NT2/D1 (cell line): ENCODE results near the gene HSDL2.
"Not testable (repeated sequence)": the region's sequence is repeated elsewhere in the genome, so short reads cannot be mapped to it uniquely, and the experiment has no call there.

Experiments used
- DNase-seq: peaks from one replicate; pipeline ENCODE4 v3.0.0-alpha.2; 2011; ENCODE audit warnings: low read depth, low spot score
- H3K27me3 ChIP-seq: 2 replicates; pipeline ENCODE4 v1.6.0; 2011; ENCODE audit warnings: mild to moderate bottlenecking; ENCODE audit not compliant: insufficient read length, insufficient read depth
- H3K36me3 ChIP-seq: 2 replicates; pipeline ENCODE4 v1.6.1; 2011; ENCODE audit warnings: mild to moderate bottlenecking, low read length, mixed read lengths; ENCODE audit not compliant: insufficient read depth, insufficient read length
- H3K4me1 ChIP-seq: 2 replicates; pipeline ENCODE4 v1.5.1; 2011; ENCODE audit not compliant: insufficient read depth, insufficient read length
- H3K4me3 ChIP-seq: 2 replicates; pipeline ENCODE4 v1.5.1; 2011; ENCODE audit warnings: low read depth; ENCODE audit not compliant: insufficient read length
- H3K9ac ChIP-seq: 2 replicates; pipeline ENCODE4 v1.6.0; 2011; ENCODE audit warnings: low read depth; ENCODE audit not compliant: insufficient read length
- H3K9me3 ChIP-seq: 2 replicates; pipeline ENCODE4 v1.5.1; 2011; ENCODE audit warnings: mild to moderate bottlenecking, low read length; ENCODE audit not compliant: insufficient read depth
- SUZ12 ChIP-seq: IDR thresholded peaks from 2 replicates; pipeline ENCODE4 v1.6.1; 2011; ENCODE audit not compliant: insufficient read length, insufficient read depth; ENCODE audit errors: extremely low read depth
- YY1 ChIP-seq: IDR thresholded peaks from 2 replicates; pipeline ENCODE4 v1.6.1; 2011; ENCODE audit not compliant: insufficient read length, insufficient read depth
- ZNF274 ChIP-seq: IDR thresholded peaks from 2 replicates; pipeline ENCODE4 v1.6.1; 2011; ENCODE audit warnings: mild to moderate bottlenecking, low read depth, low read length

The HSDL2 gene

DNA sequence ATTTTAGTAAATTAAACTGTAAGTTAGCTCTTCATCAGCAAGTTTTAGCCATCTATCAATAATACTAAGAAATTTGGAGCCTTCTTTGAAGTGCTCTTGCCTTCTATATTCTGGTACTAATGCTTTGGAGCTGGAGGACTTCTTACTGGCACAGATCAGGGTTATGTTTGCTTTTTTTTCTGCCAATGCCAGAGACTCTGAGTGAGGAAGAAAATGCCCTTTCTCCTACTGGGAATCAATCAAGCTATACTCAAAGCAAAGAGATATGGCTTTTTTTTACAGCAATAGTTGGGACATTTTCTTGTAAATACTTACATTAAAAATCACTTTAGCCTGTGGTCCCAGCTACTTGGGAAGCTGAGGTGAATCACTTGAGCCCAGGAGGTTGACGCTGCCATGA lies 4.3 kb downstream of the HSDL2 start:
- no peak for DNase-seq
- Histone ChIP-seq H3K4me1 (no peaks in the 10 kb centered on the region), H3K9me3 (no peaks in the 10 kb centered on the region), H3K27me3 (no peaks in the 10 kb centered on the region), H3K4me3 (no peak overlapping the region), H3K36me3 (peaks cover 18% of the 10 kb centered on the region), H3K9ac (no peak overlapping the region)
- no peak for TF ChIP-seq YY1

DNA sequence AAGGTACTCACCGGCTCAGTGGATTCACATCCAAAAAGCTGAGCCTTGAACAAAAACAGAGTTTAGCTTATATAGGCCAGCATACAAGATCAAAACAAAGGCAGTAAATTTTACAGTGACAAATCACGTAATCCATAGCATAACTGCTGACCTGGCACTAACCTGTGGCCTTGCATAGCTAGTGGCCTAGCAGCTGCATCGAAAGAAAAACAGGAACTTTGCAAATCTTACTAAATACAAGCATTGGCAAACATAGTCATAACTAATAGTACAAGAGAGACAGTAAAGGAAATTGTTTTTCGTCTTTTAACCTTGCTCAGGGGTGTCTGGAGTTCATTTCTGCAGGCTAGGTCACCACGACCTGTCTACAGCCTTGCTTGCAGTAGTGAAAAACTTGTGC lies 4.8 kb downstream of the HSDL2 start:
- Histone ChIP-seq H3K36me3 (peaks cover 19% of the 10 kb centered on the region), H3K9ac (no peak overlapping the region), H3K9me3 (no peaks in the 10 kb centered on the region), H3K4me1 (no peaks in the 10 kb centered on the region), H3K27me3 (no peaks in the 10 kb centered on the region), H3K4me3 (no peak overlapping the region)
- DNase-seq = no peak
- TF ChIP-seq ZNF274 (no peak), SUZ12 (no peak), YY1 (no peak)

DNA sequence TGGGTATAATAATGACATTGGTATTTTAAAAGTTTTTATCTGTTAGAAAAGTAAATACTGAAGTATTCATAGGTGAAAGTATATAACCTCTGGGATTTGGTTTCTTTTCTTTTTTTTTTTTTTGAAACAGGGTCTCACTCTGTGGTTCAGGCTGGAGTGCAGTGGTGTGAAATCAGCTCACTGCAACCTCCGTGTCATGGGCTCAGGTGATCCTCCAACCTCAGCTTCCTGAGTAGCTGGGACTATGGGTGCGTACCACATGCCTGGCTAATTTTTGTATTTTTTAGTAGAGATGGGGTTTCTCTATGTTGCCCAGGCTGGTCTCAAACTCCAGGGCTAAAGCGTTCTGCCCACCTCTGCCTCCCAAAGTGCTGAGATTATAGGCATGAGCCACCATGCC lies 7.2 kb downstream of the HSDL2 start:
- TF ChIP-seq YY1 (no peak), SUZ12 (no peak)
- peaks cover 7% of the 10 kb centered on the region; the same call in 1 of the 2 replicates for H3K9me3 ChIP-seq
- no peak overlapping the region for H3K9ac ChIP-seq
- no peaks in the 10 kb centered on the region for H3K4me1 ChIP-seq
- no peak overlapping the region for H3K4me3 ChIP-seq
- no peak for DNase-seq
- H3K36me3 ChIP-seq = peaks cover 24% of the 10 kb centered on the region
- H3K27me3 ChIP-seq = no peaks in the 10 kb centered on the region

DNA sequence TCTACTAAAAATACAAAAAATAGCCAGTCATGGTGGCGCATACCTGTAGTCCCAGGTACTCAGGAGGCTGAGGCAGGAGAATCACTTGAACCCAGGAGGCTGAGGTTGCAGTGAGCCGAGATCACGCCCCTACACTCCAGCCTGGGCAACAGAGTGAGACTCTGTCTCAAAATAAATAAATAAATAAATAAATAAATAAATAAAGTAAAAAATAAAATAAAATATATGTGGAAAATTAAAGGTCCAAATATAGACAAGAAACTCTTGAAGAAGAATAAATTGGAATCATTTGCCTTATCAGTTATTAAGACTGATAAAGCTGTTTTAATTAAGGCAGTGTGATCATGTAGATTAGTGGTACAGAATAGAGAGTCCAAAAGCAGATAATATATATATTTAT lies 10.0 kb downstream of the HSDL2 start:
- peaks cover 22% of the 10 kb centered on the region for H3K36me3 ChIP-seq
- H3K27me3 ChIP-seq, DNase-seq, H3K4me1 ChIP-seq, H3K4me3 ChIP-seq, H3K9ac ChIP-seq: not testable (repeated sequence)
- peaks cover 11% of the 10 kb centered on the region; the same call in 1 of the 2 replicates for H3K9me3 ChIP-seq

DNA sequence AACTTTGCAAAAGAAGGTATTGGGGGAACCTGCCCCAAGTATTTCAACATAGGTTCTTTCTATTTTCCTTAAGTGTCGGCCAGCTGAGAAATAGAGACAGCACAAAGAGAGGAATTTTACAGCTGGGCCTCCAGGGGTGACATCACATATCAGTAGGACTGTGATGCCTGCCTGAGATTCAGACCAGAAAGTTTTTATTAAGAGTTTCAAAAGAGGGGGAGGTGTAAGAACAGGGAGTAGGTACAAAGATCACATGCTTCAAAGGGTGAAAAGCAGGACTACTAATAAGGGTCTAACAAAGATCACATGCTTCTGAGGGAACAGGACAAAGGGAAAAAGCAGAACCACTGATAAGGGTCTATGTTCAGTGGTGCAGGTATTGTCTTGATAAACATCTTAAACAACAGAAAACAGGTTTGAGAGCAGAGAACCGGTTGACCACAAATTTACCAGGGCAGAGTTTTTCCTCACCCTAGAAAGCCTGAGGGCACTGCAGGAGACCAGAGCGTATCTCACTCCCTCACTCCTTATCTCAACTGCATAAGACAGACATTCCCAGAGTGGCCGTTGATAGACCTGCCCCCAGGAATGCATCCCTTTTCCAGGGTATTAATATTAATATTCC lies 12.1 kb downstream of the HSDL2 start:
- DNase-seq, H3K4me3 ChIP-seq, H3K4me1 ChIP-seq, H3K27me3 ChIP-seq, H3K9ac ChIP-seq: not testable (repeated sequence)
- H3K9me3 ChIP-seq = peaks cover 11% of the 10 kb centered on the region; the same call in 1 of the 2 replicates
- peaks cover 25% of the 10 kb centered on the region for H3K36me3 ChIP-seq

DNA sequence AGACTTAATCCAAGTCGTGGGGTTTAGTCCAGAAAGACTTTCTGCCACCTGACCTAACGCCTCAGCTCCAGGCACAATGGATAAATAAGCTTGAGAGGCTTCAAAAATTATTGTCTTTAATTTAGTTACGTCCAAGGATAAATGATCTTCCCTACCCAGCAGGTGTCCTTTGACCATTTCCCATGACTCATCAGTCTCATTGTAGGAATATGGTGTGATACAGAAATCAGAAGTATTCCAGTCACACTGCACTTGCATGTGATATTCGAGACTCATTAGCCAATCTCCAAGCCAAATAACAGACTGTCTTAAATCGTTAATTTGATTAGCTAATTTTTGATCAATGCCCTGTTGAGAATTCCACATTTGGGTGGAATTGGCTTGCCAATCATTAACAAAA lies 13.2 kb downstream of the HSDL2 start:
- not testable (repeated sequence) for H3K4me3 ChIP-seq, DNase-seq, H3K4me1 ChIP-seq, H3K27me3 ChIP-seq, H3K9ac ChIP-seq
- peaks cover 22% of the 10 kb centered on the region for H3K36me3 ChIP-seq
- peaks cover 12% of the 10 kb centered on the region; the same call in 1 of the 2 replicates for H3K9me3 ChIP-seq

DNA sequence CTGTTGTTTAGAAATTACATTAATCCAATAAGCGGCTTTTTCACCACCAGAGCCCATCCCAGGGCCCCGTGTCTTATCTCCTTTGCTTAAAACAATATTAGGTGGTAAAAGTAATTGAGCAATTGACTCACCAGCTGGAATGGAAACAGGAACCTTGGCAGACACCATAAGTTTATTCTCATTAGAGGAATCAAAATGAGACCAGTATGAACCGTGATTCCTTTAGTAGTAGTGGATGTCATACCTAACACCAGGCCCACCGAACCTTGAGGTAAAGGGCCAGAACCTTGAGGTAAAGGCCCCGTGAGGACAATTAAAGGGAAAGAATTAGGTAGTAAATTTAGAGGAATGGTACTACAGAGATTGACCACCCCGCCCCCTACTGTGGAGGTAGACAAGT lies 16.5 kb downstream of the HSDL2 start:
- Histone ChIP-seq H3K36me3 (peaks cover 15% of the 10 kb centered on the region), H3K9me3 (peaks cover 29% of the 10 kb centered on the region), H3K4me1 (no peaks in the 10 kb centered on the region), H3K9ac (no peak overlapping the region), H3K4me3 (no peak overlapping the region), H3K27me3 (no peaks in the 10 kb centered on the region)
- no peak for TF ChIP-seq ZNF274
- TF ChIP-seq YY1 = no peak
- no peak for TF ChIP-seq SUZ12
- DNase-seq = no peak

DNA sequence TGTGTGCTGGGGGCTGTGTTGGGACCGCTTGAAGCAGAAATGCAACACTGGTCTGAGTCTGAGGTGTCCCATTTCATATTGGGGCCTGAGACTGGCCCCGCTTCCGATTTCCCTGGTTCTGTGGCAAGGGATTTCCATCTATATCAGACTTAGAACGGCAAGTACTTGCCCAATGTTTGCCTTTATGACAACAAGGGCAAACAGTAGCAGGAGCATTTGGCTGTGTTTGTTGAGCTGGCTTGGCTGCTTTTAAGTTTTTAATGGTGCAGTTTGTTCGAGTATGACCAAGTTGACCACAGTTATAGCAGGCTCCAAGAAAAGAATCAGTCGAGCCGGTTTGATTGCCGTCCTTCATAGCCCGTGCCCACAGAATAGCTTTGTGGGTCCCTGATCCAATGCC lies 17.0 kb downstream of the HSDL2 start:
- Histone ChIP-seq H3K9me3 (peaks cover 24% of the 10 kb centered on the region), H3K4me3 (no peak overlapping the region), H3K9ac (no peak overlapping the region), H3K36me3 (peaks cover 15% of the 10 kb centered on the region), H3K4me1 (no peaks in the 10 kb centered on the region), H3K27me3 (no peaks in the 10 kb centered on the region)
- DNase-seq = no peak
- TF ChIP-seq SUZ12 = no peak
- TF ChIP-seq YY1 = no peak
